Endometrial microvascular endothelial cells (primary cell): ENCODE results near the gene GRAP. TPM values are rescaled to one million over a fixed set of nuclear protein-coding genes. Genes with fewer than 3 reads are reported as not detected.
"Not testable (repeated sequence)": the region's sequence is repeated elsewhere in the genome, so short reads cannot be mapped to it uniquely, and the experiment has no call there.

Source experiments
- in situ Hi-C: cut with HindIII; loops from 2 replicates; pipeline ENCODE4 v1.10.0; 2017; ENCODE audit warnings: low sequenced_read_pairs, low pct_unique_long_range_greater_than_20kb; ENCODE audit errors: inconsistent ontology term
- total RNA-seq: library from RNA; depleted of rRNA; stranded (reverse); fragments of >200 nt; gene quantifications from one replicate; pipeline ENCODE4 v1.2.3, GENCODE V29; 2015; ENCODE audit errors: inconsistent ontology term

GRAP gene
- total RNA-seq, 1 donor from 2014 or later: 36.1 TPM

- in situ Hi-C loops: not testable (repeated sequence)
Measured at GRCh38 chr17:19021011-19021621, 25.6 kb downstream of the GRAP start.

- in situ Hi-C loops: no loop called here
Measured at GRCh38 chr17:19020016-19020415, 26.7 kb downstream of the GRAP start.

DNA sequence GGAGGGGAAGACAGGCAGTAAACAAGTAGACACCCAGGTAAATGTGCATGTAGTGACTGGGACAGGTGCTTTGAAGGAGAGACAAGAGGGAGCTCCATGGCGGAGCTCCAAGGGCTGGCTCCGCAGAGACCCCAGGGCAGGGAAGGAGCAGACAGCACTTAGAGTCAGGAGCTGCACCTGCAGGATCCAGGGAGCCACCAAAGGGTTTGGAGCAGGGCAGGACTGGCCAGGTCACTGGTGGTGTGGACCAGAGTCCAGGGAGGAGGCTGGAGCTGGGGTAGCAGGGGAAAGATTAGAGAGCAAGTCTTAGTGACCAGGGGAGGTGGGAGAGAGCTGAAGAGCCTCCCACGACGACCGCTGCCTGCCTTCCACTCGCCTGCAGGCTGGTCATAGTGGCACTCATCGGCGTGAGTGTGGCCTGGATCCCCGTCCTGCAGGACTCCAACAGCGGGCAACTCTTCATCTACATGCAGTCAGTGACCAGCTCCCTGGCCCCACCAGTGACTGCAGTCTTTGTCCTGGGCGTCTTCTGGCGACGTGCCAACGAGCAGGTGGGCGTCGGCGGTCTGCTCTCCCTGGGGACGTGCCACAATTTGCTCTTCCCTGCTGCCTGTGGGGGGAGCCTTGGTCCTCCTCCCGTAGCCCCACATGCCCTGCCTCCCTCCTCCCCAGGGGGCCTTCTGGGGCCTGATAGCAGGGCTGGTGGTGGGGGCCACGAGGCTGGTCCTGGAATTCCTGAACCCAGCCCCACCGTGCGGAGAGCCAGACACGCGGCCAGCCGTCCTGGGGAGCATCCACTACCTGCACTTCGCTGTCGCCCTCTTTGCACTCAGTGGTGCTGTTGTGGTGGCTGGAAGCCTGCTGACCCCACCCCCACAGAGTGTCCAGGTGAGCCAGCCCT lies 27.5 kb downstream of the GRAP start:
- in situ Hi-C loops: no loop called here

- in situ Hi-C loops: no loop called here
Measured at GRCh38 chr17:19018600-19018950, 28.2 kb downstream of the GRAP start.

DNA sequence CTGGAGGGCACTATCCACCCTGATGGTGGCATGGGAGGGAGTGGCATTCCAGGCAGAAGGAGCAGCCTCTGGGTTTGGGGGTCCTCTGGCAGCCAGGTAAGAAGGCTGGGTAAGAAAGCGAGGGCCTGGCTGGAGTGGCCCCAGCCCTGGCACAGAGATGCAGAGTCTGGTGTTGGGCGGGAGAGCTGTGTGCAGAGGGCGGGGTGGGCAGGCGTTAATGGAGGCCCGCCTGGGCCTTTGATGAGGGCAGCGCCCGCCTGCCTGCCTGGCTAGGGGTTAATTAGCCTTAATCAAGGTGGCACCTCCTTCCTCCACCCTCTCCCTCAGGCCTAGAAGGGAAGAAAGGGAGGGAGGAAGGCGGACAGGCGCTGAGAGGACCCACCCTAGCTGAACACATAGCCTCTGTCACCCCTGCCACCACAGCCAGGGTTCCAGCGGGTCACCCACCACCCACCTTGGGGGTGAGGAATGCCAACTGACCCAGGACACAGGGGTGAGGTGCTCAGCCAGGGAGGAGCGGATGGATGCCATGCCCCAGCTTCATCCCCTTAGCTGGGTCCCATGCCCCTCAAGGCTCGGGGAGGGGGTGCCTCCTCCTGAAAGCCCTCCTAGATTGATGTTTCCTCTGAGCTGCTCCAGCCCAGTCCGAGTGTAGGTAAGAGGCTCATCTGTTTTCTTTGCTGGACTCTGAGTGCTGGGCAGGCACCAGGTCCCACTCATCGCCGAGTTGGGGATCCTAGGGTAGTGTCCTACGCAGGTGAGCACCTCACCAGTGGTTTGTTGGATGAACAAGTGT lies 28.8 kb downstream of the GRAP start:
- in situ Hi-C loops: no loop called here

- in situ Hi-C loops: no loop called here
Measured at GRCh38 chr17:19017401-19017800, 29.4 kb downstream of the GRAP start.

DNA sequence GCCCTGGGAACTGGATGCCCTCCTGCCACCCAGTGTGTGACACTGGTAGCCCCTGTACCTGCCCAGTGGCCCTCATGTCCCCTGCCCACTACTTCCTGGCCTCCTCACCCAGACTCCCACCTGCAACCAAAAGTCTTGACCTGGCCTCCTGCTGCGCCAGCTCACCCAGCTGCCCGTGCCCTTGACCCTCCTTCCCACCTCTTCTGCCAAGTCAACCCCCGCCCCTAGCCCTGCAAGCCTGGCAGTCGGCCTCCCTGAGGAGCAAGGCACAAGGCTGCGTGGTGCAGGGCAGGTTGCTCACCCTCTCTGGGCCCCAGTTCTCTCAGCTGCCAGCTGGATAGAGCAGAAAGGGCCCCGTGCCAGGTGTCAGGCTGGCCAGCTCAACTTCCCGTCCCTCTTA lies 29.9 kb downstream of the GRAP start:
- in situ Hi-C loops: no loop called here

DNA sequence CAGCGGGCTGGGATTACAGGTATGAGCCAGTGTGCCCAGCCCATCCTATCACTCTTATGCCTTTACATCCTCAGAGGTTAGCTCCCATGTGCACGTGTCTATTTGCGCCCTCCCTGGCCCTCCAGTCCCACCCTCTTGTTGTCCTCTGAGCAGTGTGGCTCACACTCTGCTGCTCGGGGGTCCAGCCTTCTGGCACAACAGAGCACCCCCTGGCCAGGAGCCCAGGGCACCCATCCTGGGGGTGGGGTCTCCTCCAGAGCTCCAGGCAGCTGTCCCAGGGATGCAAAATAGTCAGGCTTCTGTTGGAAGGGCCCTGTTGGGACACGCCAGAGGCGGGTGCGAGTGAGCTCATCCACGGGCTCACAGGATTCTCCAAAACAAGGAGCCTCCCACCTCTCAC lies 30.5 kb downstream of the GRAP start:
- in situ Hi-C loops: no loop called here

DNA sequence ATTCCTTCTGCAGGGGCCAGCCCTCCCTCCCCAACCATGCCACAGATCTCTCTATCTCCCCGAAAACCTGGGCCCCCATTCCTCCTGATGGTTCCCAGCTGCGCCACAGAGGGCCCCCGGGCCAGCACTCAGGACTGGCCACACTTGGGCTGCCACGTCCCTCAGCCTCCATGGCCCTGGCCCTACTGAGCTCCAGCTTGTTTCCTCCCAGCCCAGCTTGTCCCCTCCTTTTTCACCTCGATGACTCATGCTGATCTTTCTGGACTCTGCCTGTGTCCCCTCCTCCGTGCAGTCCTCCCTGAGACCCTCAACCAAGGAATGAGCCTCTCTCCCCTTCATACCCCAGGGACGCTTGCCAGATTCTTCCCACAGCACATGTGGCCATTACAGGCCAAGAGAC lies 31.3 kb downstream of the GRAP start:
- in situ Hi-C loops: no loop called here

DNA sequence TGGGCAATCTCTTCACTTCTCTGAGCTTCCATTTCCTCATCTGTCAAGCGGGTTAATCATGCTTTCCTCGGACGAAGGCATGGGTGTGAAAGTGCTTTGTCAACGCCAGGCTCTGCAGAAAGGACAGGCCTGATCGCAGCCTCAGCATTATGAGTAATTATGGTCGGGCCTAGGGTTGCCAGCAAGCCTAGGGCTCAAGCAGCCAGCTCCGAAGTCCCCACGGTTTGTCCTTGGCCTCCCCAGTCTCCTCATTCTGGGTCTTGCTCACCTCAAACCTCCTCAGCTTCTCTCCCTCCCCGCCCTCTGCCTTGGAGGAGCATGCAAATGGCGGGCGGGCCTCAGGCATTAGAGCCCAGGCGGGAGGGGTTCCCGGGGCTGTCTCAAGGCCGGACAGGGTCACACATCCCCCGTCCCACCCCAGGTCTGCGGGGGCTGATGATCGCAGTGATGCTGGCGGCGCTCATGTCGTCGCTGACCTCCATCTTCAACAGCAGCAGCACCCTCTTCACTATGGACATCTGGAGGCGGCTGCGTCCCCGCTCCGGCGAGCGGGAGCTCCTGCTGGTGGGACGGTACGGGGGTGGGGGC lies 32.0 kb downstream of the GRAP start:
- in situ Hi-C loops: no loop called here

DNA sequence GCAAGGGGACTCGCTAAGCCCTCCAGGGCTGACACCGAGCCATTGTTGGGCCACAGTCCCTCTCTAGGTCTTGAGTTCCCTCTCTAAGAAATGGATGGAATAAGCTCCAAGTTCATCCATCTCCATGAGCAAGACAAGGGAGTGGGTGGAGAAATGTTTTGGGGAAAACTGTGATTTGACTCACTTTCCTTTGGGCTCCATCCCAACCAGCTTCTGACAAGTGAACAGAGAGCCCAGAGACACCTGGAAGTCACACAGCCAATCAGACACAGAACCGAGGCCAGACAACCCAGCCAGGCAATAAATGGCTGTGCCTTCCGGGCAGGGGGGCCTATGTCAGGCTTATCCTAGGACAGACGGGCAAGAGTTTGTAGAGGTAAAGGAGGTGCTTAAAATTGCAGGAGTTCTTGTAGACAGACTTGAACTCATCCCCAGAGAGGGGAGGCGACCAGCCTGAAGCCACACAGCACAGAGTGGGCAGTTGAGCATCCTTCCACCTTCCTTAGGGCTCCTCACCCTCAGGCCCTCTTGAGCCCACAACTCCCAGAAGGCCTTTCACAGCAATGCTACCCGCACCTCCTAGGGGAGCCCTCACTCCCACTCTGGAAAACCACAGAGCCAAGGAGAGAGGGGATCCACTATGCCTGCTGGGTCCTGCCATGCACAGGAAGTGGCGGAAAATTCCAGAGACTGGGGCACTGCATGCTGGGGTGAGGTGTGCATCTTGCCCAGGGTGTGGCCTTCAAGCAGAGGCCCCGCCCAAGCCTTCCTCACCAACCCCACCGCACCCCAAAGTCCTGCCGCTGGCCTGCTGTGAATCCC lies 32.7 kb downstream of the GRAP start:
- in situ Hi-C loops: no loop called here

DNA sequence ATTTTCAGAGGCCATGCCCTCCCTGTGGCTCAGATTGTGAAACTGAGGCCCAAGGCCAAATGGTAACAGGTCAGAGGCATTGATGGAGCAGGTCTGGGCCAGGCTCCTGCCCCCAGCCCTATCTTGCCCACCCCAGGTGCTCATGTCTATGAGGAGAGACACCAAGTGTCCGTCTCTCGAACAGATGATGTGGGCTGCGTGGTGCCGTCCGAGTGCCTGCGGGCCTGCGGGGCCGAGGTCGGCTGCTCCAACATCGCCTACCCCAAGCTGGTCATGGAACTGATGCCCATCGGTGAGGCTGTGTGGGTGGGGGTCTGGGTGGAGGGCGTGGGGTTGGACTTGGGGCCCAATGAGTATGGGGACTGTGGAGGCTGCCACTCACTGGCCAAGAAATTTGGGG lies 33.5 kb downstream of the GRAP start:
- in situ Hi-C loops: no loop called here

GRCh38 chr17:19012171-19013080 lies 34.3 kb downstream of the GRAP start:
- in situ Hi-C loops: no loop called here

DNA sequence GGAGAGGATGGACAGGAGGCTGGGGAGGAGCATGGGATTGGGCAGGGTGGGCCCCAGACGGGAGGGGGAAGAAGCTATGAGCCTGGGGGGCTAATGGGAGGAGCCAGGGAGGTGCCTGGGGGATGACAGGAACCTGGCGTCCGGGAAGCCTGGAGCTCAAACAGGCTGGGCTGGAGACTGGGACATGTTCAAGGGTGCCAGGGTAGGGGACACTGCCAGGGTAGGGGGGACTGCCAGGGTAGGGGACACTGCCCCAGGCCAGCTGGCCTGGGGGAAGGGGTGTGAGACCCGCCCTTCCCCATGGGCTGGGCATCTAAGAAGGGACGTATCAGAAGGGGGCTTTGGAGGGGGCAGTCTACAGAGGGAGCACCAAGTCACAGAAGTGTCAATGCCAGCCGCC lies 35.2 kb downstream of the GRAP start:
- in situ Hi-C loops: no loop called here

DNA sequence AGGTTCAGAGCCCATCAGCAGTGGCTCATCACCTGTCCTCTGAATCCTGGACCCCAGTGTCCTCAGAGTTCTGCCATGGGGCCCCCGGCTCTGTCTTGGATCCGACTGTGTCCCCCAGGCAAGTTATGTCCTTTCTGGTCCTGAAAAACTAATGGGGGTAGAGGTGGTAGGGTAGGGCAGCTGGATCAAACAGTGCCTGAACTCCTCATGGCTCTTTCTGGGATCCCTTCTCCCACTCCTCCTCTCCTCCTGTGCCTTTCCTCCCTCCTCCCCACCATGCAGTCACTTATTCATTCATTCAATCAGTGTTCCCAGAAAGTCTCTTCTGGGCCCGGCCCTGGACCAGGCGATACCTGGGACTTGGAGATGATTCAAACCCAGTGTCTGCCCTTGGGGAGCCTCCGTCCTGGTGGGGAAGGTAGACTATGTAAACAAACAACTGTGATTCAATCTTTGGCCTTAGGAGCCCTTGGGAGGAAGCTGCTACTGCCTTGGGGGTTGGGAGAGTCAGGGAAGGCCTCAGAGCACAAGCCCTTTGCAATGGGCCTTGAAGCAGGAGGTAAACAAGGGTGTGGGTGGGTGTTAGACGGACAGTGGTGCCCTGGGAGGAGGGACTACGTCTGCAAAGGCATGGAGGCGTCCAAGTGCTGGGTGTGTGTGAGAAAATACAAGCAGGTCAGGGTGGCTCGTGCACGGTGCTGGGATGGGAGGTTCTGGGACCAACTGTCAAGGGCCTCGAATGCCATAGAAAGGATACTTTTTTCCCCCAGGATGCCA lies 35.8 kb downstream of the GRAP start:
- in situ Hi-C loops: no loop called here

- in situ Hi-C loops: no loop called here
Measured at GRCh38 chr17:19009970-19010369, 36.8 kb downstream of the GRAP start.

DNA sequence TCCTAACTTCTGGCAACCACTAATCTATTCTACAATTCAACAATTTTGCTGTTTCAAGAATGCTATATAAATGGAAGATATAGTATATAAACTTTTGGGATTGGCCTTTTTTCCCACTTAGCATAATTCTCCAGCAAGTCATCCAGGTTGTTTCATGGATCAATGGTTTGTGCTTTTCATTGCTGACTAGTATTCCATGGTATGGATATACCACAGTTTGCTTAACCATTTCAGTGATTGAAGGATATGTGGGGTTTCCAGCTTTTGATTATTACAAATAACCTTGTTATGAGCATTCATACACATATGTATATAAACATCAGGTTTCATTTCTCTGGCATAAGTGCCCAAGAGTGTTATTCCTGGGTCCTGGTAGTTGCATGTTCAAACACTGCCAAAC lies 40.1 kb downstream of the GRAP start:
- in situ Hi-C loops: no loop called here
